Testis (tissue), 3 donors: ENCODE data around the gene TLX2. TPM values are rescaled to one million over a fixed set of nuclear protein-coding genes. Genes with fewer than 3 reads are reported as not detected.

Experiments
- DNase-seq: peaks from one replicate; pipeline ENCODE4 v3.0.0-alpha.2; 2019
- H3K27ac ChIP-seq, 2 donors: fragments of 200-600 bp; sonication (generic); one replicate each; pipeline ENCODE4 v1.5.1; 2019
- H3K27me3 ChIP-seq: fragments of 200-600 bp; sonication (generic); one replicate; pipeline ENCODE4 v1.5.1; 2019
- H3K36me3 ChIP-seq: fragments of 200-600 bp; sonication (generic); one replicate; pipeline ENCODE4 v1.5.1; 2017; ENCODE audit warnings: low read depth; ENCODE audit errors: missing control alignments
- H3K4me1 ChIP-seq: fragments of 200-600 bp; sonication (generic); one replicate; pipeline ENCODE4 v1.5.1; 2019
- H3K4me3 ChIP-seq, 2 donors: fragments of 200-600 bp; sonication (generic); one replicate each; pipeline ENCODE4 v1.5.1; 2017 to 2019
- H3K9me3 ChIP-seq: fragments of 200-600 bp; sonication (generic); one replicate; pipeline ENCODE4 v1.5.1; 2017
- CTCF ChIP-seq, 3 experiments: fragments of 450-650 bp in 2 of 3; fragments of 200-600 bp in 1 of 3; sonication (generic) in 1 of 3; IDR thresholded peaks; one replicate each; pipeline ENCODE4 v1.5.1; 2016 to 2019; ENCODE audit warnings: antibody characterized with exemption in 3 of 3, mild to moderate bottlenecking in 2 of 3, moderate library complexity in 1 of 3
- POLR2A ChIP-seq: fragments of 450-650 bp; IDR thresholded peaks from one replicate; pipeline ENCODE4 v1.6.1; 2017; ENCODE audit warnings: antibody characterized with exemption, mild to moderate bottlenecking, moderate library complexity
- WGBS, 2 donors: methylation state at CpG; one replicate each; pipeline ENCODE4 v1.1.5; 2018; 5-methylcytosine and 5-hydroxymethylcytosine counted together
- intact Hi-C: fragments of 100-400 bp; cut with DNase I; formaldehyde crosslinking; loops from one replicate; pipeline ENCODE4 v1.15.1; 2023; ENCODE audit warnings: low total_unique reads
- polyA plus RNA-seq: library from polyadenylated mRNA; stranded (reverse); fragments of 350-450 nt; fragmentation: Illumina TruSeq; extraction: RNeasy Lipid Tissue Mini Kit (QIAGEN cat#74804); gene quantifications from one replicate; pipeline ENCODE4 v1.2.3, GENCODE V29; 2014; ENCODE audit warnings: low read depth, low replicate concordance; ENCODE audit not compliant: insufficient read depth
- total RNA-seq, 2 donors: library from RNA; depleted of rRNA; stranded (reverse); fragments of >200 nt; gene quantifications; one replicate each; pipeline ENCODE4 v1.2.3, GENCODE V29; 2016

The TLX2 gene
- total and polyA plus RNA-seq, 3 donors from 2014 or later: 1.1 to 4.5 (median 1.3) TPM

DNA sequence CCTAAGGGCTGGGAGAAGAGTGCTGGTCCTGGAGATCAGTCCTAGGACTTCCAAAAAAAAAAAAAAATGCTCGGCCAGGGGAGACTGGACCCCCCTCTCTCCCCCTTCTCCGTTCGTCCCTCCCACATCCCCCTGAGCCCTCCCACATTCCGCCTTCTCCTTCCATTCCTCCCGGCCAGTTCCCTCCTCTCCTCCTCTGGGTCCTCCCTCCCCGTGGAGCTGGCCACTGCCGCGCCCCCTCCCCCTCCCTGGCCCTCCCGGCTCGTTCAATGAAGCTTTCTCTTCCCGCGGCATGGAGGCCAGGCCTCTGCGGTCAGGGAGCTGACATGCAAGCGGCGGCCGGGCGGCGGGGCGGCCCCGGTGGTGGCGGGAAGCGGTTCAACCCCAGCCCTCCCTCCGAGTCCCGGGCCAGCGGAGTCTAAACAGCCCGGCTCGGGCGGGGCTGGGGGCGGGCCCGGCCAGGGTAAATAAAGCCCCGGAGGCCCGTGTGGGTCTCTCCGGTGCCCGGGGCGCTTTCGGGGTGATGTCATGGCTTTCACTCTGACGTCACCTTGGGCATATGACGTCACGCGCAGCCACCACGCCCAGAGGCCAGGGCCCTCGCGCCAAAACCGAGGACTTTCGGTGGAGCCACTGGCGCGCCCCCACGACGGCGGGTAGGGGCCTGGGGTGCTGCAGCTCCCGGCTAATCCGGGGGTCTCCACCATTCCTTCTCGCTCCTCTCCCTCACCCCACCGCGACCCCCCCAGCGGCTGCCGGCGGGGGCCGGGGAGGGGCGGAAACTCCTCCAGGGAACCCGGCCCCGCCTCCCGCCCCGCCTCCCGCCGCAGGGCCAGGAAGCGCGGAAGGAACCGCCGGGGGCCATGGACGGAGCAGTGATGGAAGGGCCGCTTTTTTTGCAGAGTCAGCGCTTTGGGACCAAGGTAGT is 39.9 kb downstream of the TLX2 start, which contains the start of the genes DOK1 and LOXL3:
DOK1 (plus strand) TSS at position 829 of the 928 bp plus-strand sequence; CDS start at position 864, 35 bp downstream.
LOXL3 (minus strand) TSS at position 51 of the 928 bp plus-strand sequence. CDS start 1,308 bp downstream, outside the sequence.
- TF ChIP-seq CTCF (IDR thresholded peaks at IDR 0.05): peak in 1 of 3 experiments; percentile 31
- no peak for TF ChIP-seq POLR2A
- H3K4me1 ChIP-seq: peaks cover 21% of the 10 kb centered on the region
- DNase-seq: peak; percentile 93
- no peaks in the 10 kb centered on the region for H3K27me3 ChIP-seq
- no peaks in the 10 kb centered on the region for H3K36me3 ChIP-seq
- WGBS, 2 donors: 0 to 1% methylated on average over 15 to 56 of the region's 73 CpGs
- H3K9me3 ChIP-seq: no peaks in the 10 kb centered on the region
- H3K27ac ChIP-seq: peak within 1 kb of the TSS; percentile 78 to 86
- peak within 1 kb of the TSS; percentile 66 to 73 for H3K4me3 ChIP-seq
- intact Hi-C loops: no loop called here

- no peaks in the 10 kb centered on the region for H3K36me3 ChIP-seq
- peak overlapping the region; percentile 66 to 73 for H3K4me3 ChIP-seq
- H3K9me3 ChIP-seq: no peaks in the 10 kb centered on the region
- intact Hi-C loops: no loop called here
- peak overlapping the region; percentile 78 to 86 for H3K27ac ChIP-seq
- peaks cover 13% of the 10 kb centered on the region for H3K4me1 ChIP-seq
- peak; percentile 44 for DNase-seq
- 3 to 7% methylated on average over 42 to 57 of the region's 58 CpGs for WGBS, 2 donors
- TF ChIP-seq POLR2A (no peak), CTCF (IDR thresholded peaks at IDR 0.05) (no peak)
- no peaks in the 10 kb centered on the region for H3K27me3 ChIP-seq
Observed at GRCh38 chr2:74554820-74555531, 40.7 kb downstream of the TLX2 start.

DNA sequence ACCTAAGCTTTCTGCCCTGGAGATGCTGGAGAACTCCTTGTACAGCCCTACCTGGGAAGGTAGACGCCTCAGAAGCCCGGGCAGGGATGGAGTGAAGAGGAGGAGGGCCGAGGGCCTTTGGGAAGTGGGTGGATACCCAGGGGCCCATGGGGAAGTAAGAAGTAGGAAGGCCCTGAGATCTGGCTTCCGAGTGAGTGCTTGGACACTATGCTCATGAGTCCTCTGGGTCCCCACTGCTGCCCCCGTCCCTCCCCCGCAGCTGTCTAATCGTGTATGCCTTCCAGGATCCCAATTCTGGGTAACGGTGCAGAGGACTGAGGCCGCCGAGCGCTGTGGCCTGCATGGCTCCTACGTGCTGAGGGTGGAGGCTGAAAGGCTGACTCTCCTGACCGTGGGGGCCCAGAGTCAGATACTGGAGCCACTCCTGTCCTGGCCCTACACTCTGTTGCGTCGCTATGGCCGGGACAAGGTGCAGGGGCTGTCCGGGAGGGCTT is 41.4 kb downstream of the TLX2 start:
- no peaks in the 10 kb centered on the region for H3K27me3 ChIP-seq

DNA sequence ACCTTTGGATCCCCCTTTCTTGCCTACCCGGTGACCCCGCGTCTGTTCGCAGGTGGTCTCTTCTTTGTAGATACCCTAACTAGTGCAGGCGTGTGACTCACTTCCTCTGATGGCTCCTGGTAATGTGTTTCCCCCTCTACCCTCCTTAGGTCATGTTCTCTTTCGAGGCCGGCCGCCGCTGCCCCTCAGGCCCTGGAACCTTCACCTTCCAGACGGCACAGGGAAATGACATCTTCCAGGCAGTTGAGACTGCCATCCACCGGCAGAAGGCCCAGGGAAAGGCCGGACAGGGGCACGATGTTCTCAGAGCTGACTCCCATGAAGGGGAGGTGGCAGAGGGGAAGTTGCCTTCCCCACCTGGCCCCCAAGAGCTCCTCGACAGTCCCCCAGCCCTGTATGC is 41.9 kb downstream of the TLX2 start:
- Histone ChIP-seq H3K9me3 (no peaks in the 10 kb centered on the region), H3K4me3 (no peak overlapping the region), H3K4me1 (peaks cover 17% of the 10 kb centered on the region), H3K27me3 (no peaks in the 10 kb centered on the region), H3K36me3 (no peaks in the 10 kb centered on the region), H3K27ac (no peak overlapping the region)
- DNase-seq: no peak
- intact Hi-C loops: no loop called here
- 62 to 84% methylated on average over 12 to 14 of the region's 14 CpGs for WGBS, 2 donors
- TF ChIP-seq CTCF (IDR thresholded peaks at IDR 0.05) (no peak), POLR2A (no peak)

More for the DNA sequence above, 41.4 kb downstream of the TLX2 start:
- H3K4me1 ChIP-seq: peaks cover 16% of the 10 kb centered on the region
- no peak for TF ChIP-seq CTCF (IDR thresholded peaks at IDR 0.05)
- TF ChIP-seq POLR2A: no peak
- H3K36me3 ChIP-seq: no peaks in the 10 kb centered on the region
- intact Hi-C loops: no loop called here
- WGBS, 2 donors: 36 to 64% methylated on average over 9 to 17 of the region's 17 CpGs
- no peak for DNase-seq
- peak overlapping the region in 1 of 2 donors; percentile 78 for H3K27ac ChIP-seq
- H3K4me3 ChIP-seq: peak overlapping the region; percentile 66 to 73
- H3K9me3 ChIP-seq: no peaks in the 10 kb centered on the region
